ENCODE results near the gene PDLIM1.

DNA sequence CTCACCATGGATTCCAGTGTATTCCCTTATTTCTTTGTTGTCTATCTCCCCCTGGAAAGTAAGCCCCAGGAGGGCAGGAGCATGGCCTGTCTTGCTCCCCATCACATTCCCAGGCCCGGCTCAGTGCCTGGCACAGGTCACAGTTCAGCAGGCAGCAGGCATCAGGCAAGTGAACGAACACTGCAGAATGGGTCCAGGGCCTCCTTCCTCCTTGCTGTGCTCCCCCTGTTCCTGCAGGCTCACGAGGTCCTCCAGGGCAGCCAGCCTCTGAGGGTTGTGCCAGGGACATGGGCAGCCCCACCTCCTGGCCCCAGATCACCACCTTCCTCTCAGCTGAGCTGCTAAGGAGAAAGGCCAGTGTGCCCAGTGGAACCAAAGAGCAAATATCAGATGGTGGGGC lies 41.8 kb downstream of the PDLIM1 start:
- no peak for TF ChIP-seq CTCF (IDR thresholded peaks at IDR 0.05)
- no peak for TF ChIP-seq ZFX (IDR thresholded peaks at IDR 0.05; ENCODE audit: borderline replicate concordance)
